GM21526 (cell line): Measurements from ENCODE around the gene SBSN.

Source experiments
- ATAC-seq: cut with Tn5 transposase; IDR thresholded peaks from one replicate; pipeline ENCODE4 v1.9.1; 2021; ENCODE audit warnings: moderate library complexity; ENCODE audit not compliant: unreplicated experiment, low FRiP score

Gene SBSN

DNA sequence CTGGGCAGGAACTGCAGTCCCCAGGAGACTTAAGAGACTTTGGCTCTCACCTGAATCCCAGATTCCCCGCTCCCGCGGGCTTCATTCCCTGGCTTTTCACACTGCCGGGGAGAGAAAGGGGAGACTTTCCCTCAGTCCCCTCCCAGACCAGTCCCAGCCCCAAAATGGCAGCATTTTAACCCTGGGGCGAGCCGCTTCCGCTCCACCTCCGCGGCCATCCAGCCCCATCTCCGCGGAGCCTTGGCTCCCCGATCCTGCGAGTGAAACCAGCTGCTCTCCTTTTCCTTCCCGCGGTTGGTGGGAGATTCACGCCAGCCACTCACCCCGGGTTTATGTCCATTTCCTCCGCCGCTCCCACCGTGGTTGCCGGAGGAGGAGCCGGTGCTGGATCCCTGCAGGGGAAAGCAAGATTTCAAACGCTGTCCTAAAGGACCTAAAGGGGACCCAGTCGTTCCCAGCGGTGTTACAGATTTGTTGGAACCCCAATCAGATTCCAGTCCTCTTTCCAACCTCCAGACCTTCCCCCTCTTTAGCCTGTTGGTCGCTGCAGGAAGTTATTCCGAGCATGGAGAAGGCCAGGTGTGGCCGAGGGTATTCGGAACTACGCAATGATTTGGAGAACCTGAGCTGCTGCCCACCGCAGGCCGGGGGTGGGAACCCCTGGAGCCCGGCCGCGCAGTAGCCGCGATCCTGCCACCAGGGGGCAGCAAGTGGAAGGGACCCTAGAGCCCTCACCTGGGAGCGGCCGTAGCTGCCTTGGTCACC is 18.1 kb downstream of the SBSN start:
- no peak for ATAC-seq

DNA sequence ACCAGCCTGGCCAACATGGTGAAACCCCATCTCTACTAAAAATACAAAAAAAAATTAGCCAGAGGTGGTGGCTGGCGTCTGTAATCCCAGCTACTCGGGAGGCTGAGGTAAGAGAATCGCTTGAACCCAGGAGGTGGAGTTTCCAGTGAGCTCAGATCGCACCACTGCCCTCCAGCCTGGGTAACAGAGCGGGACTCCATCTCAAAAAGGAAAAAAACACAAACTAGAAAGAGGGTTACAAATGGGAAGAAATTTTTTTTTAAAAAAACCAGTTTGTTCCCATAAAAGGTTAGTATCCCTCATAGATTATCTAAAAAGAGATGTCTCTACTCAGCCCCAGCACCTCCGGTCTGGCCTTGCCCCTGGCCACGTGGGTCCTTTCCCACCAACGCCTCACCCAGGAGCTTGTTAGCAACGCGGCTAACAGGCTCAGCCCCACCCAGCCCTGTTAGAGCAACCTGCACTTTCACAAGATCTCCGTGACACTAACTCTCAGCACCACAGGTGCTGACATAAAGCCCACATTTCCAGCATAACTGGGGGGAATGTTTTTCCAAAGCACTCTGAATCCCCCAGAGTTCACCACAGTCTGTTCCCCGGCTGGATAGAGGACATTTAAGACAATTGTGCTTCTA is 19.0 kb downstream of the SBSN start:
- ATAC-seq: no peak

DNA sequence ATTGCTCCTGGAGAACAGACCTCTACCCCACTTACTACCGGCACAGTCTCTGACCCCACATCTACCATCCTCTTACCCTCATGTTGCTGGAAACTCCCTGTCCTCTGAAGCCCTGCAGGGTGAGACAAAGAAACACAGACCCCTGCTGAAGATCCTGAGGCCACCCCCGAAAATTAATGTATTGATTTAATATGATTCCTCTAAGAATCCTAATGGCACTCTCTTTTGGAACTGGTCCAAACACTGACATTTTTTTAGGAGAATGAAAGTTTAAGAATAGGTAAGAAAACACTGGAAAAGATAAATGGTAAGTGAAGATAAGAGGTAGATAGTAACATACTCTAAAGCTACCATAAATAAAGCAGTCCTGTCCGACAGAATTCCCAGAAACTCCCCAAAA is 20.0 kb downstream of the SBSN start:
- no peak for ATAC-seq

DNA sequence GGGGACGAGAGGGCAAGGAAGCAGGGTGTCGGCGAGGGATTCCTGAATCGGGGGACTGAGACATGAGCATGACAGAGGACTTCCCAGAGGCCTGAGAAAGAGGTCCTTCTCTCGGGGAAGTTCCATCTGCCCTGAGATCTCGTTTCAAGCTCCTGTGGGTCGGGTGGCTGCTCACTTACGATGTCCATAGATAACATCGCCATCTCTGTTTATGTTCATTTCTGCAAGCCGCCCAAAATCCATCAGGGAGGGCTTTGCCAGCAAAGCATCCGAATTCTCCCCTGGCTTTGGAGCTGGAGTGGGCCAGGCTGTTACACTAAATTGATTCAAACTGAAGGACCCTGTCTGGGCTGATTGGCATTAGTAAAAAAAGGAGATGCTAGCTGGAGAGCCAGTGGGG is 20.6 kb downstream of the SBSN start:
- ATAC-seq: no peak

DNA sequence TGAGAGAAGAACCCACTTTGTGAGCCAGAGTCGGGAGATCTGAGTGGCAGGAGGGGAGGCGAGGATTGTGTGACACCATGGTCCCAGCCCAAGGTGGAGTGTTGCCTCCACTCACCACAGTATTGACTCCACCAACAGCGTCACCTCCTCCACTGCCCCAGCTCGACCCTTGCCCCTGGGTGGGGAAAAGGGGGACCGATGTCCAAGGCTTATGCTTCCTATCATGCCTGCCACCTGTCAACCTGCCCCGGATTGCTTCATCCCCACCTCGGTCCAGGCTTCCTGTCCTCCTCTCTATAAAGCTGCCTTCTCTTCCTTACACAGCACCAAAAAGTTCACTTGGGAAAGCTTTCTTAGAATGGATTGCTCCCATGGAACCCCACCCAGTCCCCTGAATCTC is 22.1 kb downstream of the SBSN start:
- no peak for ATAC-seq

DNA sequence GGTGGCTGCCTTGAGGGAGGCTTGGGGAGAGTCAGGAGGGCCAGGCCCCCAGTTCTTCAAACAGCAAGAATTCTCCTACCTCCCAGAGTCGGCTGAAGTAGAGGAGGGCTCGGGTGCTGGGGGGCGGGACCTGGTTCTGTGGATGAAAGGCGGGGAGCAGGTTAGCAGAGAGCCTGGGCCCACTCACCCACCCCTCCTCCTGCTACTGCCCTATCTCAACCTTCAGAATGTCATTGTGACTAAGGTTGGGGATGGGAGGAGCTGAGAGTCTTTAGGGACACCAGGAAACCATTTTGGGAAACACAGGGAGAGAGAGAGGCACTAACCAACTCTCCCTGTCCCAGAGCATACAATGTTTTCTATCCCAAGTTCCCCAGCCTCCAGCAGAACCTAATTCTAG is 25.4 kb downstream of the SBSN start:
- ATAC-seq: no peak

DNA sequence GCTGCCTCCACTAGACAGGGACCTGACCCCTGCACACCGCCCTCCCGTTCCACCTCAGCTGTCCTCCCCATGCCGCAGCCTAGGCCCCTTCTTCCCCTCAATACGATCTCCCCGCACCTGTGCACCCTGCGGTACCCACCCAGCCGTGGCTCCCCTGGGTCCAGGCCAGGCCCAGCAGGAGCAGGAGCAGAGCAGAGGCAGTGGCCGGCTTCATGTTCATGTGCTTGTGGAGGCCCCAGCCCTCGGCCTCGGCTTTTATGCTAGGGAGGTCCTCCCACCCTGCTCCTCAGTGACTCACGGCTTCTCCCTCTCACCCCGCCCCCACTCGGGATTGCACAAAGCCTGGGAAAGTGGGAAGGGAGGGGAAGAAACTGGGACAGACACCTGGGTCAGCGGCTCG is 26.4 kb downstream of the SBSN start:
- ATAC-seq: no peak

DNA sequence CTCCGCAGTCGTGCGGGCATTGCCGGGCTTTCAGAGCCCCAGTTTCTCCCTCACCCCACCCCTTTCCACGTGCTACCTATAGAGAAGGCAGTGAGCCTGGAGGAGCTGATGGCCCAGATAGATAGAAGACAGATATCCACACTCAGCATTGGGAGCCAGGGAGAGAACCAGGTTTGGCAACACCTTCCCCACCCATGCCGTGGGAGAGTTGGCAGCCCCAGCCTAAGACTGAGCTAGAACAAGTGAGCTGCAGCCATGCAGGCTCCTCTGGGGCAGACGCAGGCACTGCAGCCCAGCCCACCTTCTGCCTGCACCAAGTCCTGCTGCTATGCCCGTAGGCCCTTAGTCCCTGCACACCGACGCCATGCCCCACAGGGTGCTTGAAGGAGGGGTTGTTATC is 27.5 kb downstream of the SBSN start:
- no peak for ATAC-seq

DNA sequence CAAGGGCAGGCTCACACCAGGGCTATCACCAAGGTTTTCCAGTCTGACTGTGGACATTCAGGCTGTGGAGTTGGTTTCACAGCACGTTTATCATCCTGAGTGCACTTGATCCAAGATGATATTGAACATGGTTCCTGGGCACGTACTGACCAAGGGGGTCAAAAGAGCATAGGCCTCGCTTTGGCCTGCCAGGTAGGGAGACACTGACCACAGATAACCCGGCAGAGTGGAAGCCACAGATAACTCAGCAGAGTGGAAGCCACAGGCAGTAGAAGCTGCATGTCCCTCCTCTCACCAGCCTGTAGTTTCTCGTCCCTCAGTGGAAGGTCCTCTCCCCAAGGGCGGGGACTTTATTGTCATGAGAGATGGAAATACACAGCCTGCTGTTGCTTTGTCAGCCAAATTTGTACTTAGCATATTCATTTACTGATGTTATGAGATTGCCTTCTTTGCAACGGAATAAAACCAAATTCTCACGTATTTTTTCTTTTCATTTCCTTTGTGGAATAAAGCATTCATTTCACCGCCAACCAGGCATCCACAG is 29.1 kb downstream of the SBSN start:
- ATAC-seq: no peak

DNA sequence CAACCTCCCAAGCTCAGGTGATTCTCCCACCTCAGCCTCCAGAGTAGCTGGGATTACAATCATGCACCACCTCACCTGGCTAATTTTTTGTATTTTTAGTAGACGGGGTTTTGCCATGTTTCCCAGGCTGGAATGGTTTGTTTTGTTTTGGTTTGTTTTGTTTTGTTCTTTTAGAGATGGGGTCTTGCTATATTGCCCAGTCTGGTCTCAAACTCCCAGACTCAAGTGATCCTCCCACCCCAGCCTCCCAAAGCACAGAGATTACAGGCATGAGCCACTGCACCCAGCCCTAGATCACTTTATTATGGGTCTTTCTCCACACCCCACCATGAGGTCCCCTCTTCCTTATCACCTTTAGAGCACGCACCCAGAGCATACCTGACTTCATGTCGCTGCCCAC is 29.9 kb downstream of the SBSN start:
- ATAC-seq: no peak

DNA sequence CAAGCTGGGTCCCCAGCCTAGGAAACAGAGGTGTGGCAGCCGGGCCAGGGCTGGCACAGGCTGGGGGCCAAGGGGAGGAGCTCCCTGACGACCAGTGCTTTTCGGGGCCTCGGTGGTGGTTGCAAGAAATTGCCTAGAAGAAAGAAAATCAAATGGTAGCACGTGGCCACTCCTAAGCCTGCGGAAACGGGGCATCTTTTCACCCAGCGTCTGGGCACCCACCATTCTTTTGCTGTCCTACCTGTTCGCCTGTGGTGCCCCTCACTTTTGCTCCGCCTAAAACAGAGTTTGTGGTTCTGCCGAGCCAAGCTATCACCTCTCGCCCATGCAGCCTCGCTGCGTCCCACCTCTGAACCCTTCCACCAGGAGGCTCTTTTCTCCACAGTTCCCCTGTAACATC is 30.7 kb downstream of the SBSN start:
- ATAC-seq: no peak

DNA sequence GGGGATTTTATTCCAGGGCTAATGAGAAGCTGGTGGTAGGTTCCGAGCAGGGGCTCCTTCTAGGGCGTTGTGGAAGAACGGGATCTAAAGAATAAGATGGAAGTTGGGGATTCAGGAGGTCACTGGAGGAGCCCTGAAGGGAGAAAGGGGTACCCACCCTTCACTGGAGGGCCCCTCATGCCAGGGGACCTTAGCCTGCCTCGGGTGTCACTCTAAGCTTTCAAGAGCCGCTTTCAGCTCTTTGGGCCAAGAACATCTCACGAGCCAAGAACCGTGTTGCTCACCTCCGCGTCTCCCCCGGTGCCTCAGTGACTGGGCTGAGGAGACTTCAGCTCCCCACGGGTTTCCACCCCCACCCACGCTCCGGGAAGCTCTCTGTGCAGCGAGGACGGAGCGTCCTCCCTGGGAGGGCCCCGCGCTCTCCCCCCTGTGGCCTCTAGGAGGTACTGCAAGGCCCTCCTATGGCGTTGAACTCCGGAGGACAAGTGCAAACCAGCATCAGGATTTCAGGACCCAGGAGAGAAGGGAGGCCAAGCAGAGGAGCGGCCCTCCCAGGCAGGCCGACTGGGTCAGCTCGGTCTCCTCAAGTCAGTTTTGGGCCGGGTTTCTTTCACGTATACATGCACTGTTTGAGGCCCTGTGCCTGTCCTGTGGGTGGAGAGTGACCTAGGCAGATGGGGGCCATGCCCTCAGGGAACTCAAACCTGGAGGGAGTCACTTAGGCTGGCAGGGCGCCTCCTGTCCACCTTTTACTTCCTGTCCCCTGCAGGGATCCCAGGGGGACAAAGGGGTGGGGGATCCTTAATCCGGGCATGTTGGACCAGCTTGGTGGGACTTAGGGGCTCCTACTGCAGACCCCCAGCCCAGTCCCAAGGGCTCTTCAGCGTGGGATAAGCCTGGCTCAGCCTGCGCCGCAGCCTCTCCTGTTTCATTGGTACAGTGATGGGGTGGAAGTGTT is 32.7 kb downstream of the SBSN start:
- no peak for ATAC-seq

DNA sequence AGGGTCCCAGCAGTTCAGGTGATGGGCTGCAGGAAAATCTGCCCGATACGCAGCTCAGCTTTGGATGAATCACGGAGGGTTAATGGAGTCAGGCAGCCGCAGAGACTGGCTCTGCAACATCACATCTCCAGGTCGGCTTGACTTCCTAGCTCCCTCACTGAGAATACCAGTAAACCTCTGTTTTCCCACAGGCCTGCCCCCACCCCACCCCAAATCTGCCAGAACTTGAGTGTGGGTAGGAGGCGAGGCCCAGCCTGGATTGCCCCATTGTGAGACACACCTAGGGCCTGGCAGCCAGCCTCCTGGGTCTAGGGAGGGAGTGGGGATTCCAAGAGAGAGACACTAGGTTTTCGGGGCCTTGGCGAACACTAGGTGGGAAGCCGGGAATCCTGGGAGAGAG is 34.1 kb downstream of the SBSN start:
- ATAC-seq: no peak

DNA sequence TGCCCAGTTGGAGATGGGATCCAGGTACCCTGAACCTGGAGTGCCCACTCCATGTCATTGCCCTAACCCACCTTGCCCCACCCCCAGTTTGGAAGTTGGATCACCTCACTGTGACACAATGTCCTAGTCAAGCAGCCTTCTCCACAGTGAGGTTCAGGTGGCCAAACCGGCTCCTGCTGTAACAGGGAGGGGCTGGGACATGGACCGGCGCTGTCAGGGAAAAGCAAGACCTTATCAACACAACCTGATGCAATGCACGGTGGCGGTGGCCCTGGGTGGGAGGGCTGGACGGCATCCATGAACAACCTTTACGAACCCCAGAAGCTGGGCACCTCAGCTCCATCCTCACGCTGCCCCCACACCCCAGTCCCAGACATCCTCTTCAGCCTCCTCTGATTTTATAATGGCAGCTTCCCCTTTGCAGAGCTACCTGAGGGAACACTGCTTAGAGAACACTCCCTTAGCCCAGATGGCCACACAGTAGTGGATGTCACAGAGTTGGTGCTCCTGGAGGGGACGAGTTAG is 36.2 kb downstream of the SBSN start:
- ATAC-seq: no peak

DNA sequence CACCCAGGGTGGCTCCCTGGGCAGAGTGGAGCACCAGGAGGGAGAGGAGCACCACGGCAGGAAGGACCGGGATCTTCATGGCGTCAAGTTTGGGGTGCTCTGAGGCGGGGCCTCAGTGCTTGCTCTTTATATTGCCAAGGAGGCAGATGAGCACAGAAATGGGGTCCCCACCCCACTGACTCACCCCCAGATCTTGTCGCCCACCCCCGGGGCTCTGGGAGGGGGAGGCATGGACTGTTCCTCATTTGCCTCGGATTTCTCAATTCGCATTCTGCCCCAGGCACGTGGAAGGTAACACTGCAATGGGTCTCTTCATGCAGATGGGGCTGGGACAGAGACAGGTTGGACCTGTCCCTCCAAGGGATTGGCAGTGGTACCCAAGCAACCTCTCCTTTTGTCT is 37.7 kb downstream of the SBSN start, which contains the start of gene KRTDAP:
KRTDAP (minus strand) TSS at position 101 of the 400 bp plus-strand sequence; CDS start at position 79, 22 bp downstream.
- no peak for ATAC-seq

DNA sequence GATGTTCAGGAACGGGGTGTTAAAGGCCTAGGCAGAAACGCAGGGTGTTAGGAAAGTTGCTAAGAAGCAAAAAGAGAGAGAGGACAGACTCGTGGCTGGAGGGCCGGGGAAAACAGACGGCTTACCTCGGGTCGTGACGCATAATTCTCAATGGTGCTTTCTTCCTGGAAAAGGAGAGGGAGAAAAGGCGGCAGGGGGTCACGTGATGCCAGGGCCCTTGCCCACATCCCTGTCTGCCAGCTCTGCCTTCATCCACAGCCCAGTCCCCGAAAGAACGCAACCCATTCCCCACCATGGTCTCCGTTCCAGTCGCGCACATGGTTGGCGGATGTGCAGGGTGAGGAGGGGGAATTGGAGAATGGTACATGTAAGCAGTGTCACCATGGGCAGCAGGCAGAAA is 39.4 kb downstream of the SBSN start:
- no peak for ATAC-seq

DNA sequence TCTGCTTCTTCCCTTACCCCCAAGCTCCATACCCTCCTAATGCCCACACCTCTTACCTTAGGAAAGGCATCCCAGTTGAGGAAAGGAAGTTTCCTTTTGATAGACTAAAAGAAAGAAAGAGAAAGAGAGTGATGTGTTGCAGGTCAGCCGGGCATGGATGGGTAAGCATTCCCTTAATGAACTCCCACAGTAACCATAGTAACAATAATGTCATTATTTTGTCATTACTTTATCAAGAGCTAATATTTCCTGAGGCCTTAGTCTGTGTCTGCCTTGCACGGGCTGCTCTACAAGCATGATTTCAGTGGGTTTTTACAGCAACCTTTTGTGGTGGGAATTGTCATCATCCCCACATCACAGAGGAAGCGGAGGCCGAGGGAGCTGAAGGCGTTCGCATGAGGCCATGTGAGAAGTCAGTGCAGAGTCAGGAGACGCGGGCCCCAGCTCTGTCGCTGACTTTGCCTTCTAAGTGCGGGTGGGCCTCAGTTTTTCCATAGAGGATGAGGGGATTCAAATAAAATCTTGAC is 40.4 kb downstream of the SBSN start:
- ATAC-seq: no peak

DNA sequence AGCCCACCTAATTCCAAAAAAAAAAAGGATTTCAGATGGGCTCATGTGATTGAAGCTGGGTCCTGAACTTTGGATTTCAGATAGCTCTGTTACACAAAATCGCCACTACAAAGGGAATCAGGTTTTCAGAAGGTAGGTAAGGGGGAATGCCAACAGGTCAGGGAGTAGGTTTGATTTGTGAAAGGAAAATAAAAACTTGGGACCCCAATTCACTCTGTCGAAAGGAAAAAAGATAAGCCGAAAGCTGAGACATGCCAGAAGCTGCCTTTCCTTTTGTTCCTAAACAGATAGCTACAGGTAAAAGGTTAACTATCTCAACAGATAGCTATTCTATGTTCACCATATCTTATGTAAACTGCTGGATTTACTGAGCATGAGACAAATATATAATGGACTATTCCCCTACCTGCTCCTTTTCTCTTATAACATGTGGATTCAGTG is 41.8 kb downstream of the SBSN start:
- no peak for ATAC-seq

DNA sequence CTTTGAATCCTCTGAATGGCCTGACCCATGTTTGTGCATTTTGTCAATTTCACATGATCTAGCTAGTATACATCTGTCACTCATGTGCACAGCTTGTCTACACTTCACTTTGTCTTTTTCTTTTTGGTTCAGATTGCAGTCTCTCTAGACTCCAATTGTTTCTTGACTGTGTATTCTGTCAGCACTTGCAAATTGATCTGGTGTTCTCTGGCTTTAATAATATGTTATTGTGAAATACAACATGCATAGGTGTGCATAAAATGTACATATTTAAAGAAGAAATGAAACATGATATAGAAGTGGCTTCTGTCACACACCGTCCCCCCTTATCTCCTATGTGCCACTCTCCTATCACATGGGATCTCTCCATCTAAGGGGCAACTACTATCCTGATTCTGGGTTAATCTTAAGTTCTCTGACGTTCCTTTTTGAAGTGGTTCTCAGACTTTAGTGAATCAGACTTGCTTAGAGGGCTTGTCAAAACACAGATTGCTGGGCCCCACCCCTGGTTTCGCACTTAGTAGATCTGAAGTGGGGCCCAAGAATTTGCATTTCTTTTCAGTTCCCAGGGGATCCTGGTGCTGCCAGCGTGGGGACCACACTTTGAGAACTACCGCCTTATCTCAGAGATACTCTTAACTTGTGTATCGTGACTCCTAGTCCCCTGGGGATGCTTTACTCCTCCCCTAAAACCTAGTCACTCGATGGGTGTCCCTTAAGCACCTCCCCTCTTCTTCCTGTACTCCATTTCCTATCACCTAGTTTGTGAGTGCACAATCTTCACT is 43.7 kb downstream of the SBSN start:
- no peak for ATAC-seq

DNA sequence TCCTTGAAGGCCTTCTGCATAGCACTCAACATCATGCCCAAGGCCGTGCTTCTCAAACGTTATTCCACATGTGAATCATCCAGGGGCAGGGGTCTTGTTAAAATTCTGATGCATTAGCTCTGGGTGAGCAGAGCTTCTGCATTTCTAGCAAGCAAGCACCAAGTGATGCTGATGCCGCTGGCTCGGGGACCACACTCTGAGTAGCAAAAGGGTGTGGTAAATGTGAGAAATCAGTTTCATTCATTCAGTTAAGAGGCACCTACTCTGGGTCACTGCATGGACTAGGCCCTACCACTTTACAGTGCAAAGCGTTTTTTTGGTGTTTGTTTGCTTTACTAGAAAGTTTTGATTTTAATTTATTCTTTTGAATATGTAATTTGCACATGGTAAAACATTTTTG is 45.0 kb downstream of the SBSN start:
- no peak for ATAC-seq
